ENCODE data around the gene ZBTB39. TPM values are rescaled to one million over a fixed set of nuclear protein-coding genes. Genes with fewer than 3 reads are reported as not detected.
"Not testable (repeated sequence)": the region's sequence is repeated elsewhere in the genome, so short reads cannot be mapped to it uniquely, and the experiment has no call there.

ZBTB39 gene
- total RNA-seq, 1 experiment from 2014 or later: 5.2 TPM

DNA sequence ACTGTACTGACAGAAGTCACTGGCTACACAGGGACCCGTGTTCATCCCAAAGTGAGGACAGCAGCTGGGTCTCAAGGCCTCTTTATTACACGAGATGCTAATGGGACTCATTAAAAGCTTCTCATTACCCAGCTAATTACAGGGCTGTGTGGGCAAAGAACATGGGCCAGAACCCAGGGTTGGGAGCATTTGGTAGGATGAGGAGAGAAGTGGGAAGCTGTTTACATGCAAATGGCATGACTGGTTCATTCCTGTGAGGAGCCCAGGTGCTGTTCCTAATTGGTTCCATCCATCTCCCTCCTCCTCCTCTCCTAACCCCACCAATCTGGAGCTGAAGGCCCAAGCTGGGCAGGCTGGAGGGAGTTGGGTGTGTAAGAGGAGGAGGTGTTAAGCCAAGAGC lies 18.9 kb upstream of the ZBTB39 start:
- intact Hi-C loops (cut with micrococcal nuclease): no loop called here
- Mint-ChIP-seq H3K4me1 (ENCODE audit: insufficient read depth, unreplicated experiment) (no peaks in the 10 kb centered on the region), H3K4me3 (ENCODE audit: unreplicated experiment) (no peak overlapping the region), H3K27me3 (ENCODE audit: insufficient read depth, unreplicated experiment) (peaks cover 27% of the 10 kb centered on the region), H3K27ac (ENCODE audit: low read depth, unreplicated experiment) (no peak overlapping the region), H3K36me3 (ENCODE audit: insufficient read depth, unreplicated experiment) (no peaks in the 10 kb centered on the region), H3K9me3 (ENCODE audit: unreplicated experiment) (no peaks in the 10 kb centered on the region)
- BruUV-seq (replicated peaks): no TSS peak
- DNase-seq (ENCODE audit: unreplicated experiment): no peak
- TF ChIP-seq, protein P1, sequence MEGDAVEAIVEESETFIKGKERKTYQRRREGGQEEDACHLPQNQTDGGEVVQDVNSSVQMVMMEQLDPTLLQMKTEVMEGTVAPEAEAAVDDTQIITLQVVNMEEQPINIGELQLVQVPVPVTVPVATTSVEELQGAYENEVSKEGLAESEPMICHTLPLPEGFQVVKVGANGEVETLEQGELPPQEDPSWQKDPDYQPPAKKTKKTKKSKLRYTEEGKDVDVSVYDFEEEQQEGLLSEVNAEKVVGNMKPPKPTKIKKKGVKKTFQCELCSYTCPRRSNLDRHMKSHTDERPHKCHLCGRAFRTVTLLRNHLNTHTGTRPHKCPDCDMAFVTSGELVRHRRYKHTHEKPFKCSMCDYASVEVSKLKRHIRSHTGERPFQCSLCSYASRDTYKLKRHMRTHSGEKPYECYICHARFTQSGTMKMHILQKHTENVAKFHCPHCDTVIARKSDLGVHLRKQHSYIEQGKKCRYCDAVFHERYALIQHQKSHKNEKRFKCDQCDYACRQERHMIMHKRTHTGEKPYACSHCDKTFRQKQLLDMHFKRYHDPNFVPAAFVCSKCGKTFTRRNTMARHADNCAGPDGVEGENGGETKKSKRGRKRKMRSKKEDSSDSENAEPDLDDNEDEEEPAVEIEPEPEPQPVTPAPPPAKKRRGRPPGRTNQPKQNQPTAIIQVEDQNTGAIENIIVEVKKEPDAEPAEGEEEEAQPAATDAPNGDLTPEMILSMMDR (IDR thresholded peaks at IDR 0.05; ENCODE audit: unreplicated experiment): no peak
- CTCF ChIA-PET: interaction anchor here (0.6 to 2.0 kb wide), 5 partner anchors 13 to 188 kb away, joined by 3 to 8 read pairs (median 3); no protein-coding TSS in a partner anchor
- POLR2A ChIA-PET: no interaction called here

DNA sequence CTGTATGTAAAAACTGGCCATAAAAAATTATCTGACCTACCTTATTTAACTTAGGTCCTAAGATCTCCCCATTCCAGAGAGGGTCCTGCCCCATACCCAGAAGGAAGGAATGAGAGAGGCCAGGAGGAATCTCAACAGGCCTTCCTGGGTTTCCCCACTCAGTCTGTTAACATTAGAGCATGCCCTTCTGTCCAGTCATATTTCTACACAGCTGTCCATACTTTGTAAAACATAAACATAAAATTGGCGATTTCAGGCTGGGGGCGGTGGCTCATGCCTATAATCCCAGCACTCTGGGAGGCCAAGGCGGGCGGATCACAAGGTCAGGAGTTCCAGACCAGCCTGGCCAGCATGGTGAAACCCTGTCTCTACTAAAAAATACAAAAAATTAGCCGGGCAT lies 16.0 kb upstream of the ZBTB39 start:
- H3K4me3 Mint-ChIP-seq (ENCODE audit: unreplicated experiment); intact Hi-C loops (cut with micrococcal nuclease); BruUV-seq (replicated peaks); H3K4me1 Mint-ChIP-seq (ENCODE audit: insufficient read depth, unreplicated experiment); DNase-seq (ENCODE audit: unreplicated experiment); H3K36me3 Mint-ChIP-seq (ENCODE audit: insufficient read depth, unreplicated experiment); POLR2A ChIA-PET; H3K27ac Mint-ChIP-seq (ENCODE audit: low read depth, unreplicated experiment); H3K9me3 Mint-ChIP-seq (ENCODE audit: unreplicated experiment): not testable (repeated sequence)
- CTCF ChIA-PET: interaction anchor here (0.7 to 1.5 kb wide), 5 partner anchors 9 to 40 kb away, joined by 3 to 12 read pairs (median 4); no protein-coding TSS in a partner anchor
- peaks cover 17% of the 10 kb centered on the region for H3K27me3 Mint-ChIP-seq (ENCODE audit: insufficient read depth, unreplicated experiment)

DNA sequence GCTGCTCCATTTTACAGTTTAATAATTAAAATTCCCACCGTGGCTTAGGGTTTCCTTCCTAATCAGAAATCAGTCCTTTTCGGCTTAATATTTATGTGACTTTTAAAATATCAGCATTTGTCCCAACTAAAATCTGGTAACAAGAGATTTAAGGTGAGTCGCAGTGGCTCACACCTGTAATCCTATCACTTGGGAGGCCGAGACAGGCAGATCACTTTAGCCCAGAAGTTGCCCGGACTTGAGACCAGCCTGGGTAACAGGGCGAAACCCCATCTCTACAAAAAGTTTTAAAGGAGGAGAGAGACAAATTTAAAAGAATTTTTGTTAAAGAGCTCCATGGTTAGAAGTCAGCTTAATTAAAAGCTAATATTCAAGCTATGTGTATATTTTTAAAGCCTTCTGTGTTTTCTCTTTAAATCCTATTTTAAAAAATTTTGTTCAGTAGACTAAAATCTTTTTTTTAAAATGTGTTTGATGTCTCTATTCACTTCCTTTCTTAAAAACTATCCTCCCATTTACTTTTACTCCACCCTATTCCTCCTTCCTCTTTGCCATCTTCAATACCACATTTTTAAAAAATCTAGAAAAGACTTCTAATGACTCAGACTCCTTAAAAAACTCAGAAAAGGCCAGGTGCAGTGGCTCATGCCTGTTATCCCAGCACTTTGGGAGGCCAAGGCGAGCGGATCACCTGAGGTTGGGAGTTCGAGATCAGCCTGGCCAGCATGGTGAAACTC lies 13.8 kb upstream of the ZBTB39 start:
- intact Hi-C loops (cut with micrococcal nuclease): no loop called here
- no peak for DNase-seq (ENCODE audit: unreplicated experiment)
- ChIA-PET POLR2A (interaction anchor here (0.6 to 1.4 kb wide), 4 partner anchors 7 to 155 kb away, joined by 3 to 4 read pairs (median 4); no protein-coding TSS in a partner anchor), CTCF (interaction anchor here (1.2 to 3.5 kb wide), 5 partner anchors 9 to 18 kb away, joined by 3 to 12 read pairs (median 8); partner anchors contain the start of gene ZBTB39)
- no TSS peak for BruUV-seq (replicated peaks)
- Mint-ChIP-seq H3K4me3 (ENCODE audit: unreplicated experiment) (no peak overlapping the region), H3K36me3 (ENCODE audit: insufficient read depth, unreplicated experiment) (no peaks in the 10 kb centered on the region), H3K4me1 (ENCODE audit: insufficient read depth, unreplicated experiment) (no peaks in the 10 kb centered on the region), H3K27me3 (ENCODE audit: insufficient read depth, unreplicated experiment) (peaks cover 10% of the 10 kb centered on the region), H3K9me3 (ENCODE audit: unreplicated experiment) (no peaks in the 10 kb centered on the region), H3K27ac (ENCODE audit: low read depth, unreplicated experiment) (peak overlapping the region; percentile 39)
- TF ChIP-seq, protein P1 (IDR thresholded peaks at IDR 0.05; ENCODE audit: unreplicated experiment): no peak

DNA sequence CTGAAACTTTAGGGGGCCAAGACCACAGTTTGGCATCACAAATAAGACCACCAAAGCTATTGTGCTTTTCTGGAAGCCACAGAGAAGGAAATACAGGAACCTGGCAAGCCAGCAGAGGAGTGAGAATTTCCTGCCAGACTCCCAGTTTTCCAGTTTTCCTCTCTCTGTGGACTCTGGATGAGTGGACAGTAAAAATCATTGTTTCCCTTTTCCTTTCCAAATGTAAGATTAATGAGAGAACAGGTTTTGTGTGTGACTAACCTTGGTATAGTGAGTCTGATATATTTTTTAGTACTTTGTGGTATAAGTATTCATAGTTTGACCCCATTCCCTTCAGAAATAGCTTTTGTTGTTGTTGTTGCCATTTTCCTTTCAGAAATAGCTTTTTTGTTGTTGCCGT lies 12.6 kb upstream of the ZBTB39 start:
- no TSS peak for BruUV-seq (replicated peaks)
- Mint-ChIP-seq H3K27ac (ENCODE audit: low read depth, unreplicated experiment) (no peak overlapping the region), H3K4me1 (ENCODE audit: insufficient read depth, unreplicated experiment) (no peaks in the 10 kb centered on the region), H3K27me3 (ENCODE audit: insufficient read depth, unreplicated experiment) (peaks cover 22% of the 10 kb centered on the region), H3K9me3 (ENCODE audit: unreplicated experiment) (no peaks in the 10 kb centered on the region), H3K4me3 (ENCODE audit: unreplicated experiment) (no peak overlapping the region), H3K36me3 (ENCODE audit: insufficient read depth, unreplicated experiment) (no peaks in the 10 kb centered on the region)
- CTCF ChIA-PET: interaction anchor here (0.7 to 5.1 kb wide), 7 partner anchors 8 to 42 kb away, joined by 3 to 49 read pairs (median 5); partner anchors contain the start of gene ZBTB39
- intact Hi-C loops (cut with micrococcal nuclease): no loop called here
- TF ChIP-seq, protein P1 (IDR thresholded peaks at IDR 0.05; ENCODE audit: unreplicated experiment): no peak
- POLR2A ChIA-PET: interaction anchor here (0.6 to 1.3 kb wide), 3 partner anchors 11 to 54 kb away, joined by 3 to 4 read pairs (median 3); no protein-coding TSS in a partner anchor
- no peak for DNase-seq (ENCODE audit: unreplicated experiment)

DNA sequence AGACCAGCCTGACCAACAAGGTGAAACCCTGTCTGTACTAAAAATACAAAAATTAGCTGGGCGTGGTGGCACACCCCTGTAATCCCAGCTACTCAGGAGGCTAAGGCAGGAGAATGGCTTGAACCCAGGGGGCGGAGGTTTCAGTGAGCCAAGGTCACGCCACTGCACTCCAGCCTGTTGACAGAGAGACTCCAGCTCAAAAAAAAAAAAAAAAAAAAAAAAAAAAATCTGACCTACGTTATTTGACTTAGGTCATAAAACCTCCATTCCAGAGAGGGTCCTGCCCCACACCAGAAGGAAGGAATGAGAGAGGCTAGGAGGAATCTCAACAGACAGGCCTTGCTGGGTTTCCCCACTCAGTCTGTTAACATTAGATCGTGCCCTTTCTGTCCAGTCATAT lies 12.0 kb upstream of the ZBTB39 start:
- CTCF ChIA-PET: interaction anchor here (0.7 to 5.1 kb wide), 8 partner anchors 7 to 43 kb away, joined by 3 to 49 read pairs (median 4); partner anchors contain the start of gene ZBTB39
- POLR2A ChIA-PET: interaction anchor here (1.1 kb wide), 1 partner anchor 19 kb away, joined by 3 read pairs; no protein-coding TSS in a partner anchor
- H3K4me3 Mint-ChIP-seq (ENCODE audit: unreplicated experiment); H3K27ac Mint-ChIP-seq (ENCODE audit: low read depth, unreplicated experiment); H3K4me1 Mint-ChIP-seq (ENCODE audit: insufficient read depth, unreplicated experiment); intact Hi-C loops (cut with micrococcal nuclease); DNase-seq (ENCODE audit: unreplicated experiment); H3K36me3 Mint-ChIP-seq (ENCODE audit: insufficient read depth, unreplicated experiment); H3K9me3 Mint-ChIP-seq (ENCODE audit: unreplicated experiment); BruUV-seq (replicated peaks): not testable (repeated sequence)
- H3K27me3 Mint-ChIP-seq (ENCODE audit: insufficient read depth, unreplicated experiment): peaks cover 28% of the 10 kb centered on the region

Measured in MCF 10A (cell line).